HG03039 (cell line): ENCODE results near the gene DNAJB9.
"Not testable (repeated sequence)": the region's sequence is repeated elsewhere in the genome, so short reads cannot be mapped to it uniquely, and the experiment has no call there.

Source experiments
- ATAC-seq: cut with Tn5 transposase; IDR thresholded peaks from one replicate; pipeline ENCODE4 v1.9.1; 2021; ENCODE audit warnings: mild to moderate bottlenecking, moderate library complexity; ENCODE audit not compliant: unreplicated experiment

The DNAJB9 gene

GRCh38 chr7:108569381-108570145 lies at the start of gene DNAJB9, which contains the start of gene THAP5:
Gene DNAJB9 (plus strand): TSS chr7:108569874. CDS start chr7:108571727, 1,853 bp downstream.
Gene THAP5 (minus strand): TSS chr7:108569706. CDS start chr7:108569569, 137 bp downstream.
- peak; percentile 95 for ATAC-seq

- ATAC-seq: no peak
Observed at GRCh38 chr7:108522780-108523179, 46.9 kb upstream of the DNAJB9 start.

DNA sequence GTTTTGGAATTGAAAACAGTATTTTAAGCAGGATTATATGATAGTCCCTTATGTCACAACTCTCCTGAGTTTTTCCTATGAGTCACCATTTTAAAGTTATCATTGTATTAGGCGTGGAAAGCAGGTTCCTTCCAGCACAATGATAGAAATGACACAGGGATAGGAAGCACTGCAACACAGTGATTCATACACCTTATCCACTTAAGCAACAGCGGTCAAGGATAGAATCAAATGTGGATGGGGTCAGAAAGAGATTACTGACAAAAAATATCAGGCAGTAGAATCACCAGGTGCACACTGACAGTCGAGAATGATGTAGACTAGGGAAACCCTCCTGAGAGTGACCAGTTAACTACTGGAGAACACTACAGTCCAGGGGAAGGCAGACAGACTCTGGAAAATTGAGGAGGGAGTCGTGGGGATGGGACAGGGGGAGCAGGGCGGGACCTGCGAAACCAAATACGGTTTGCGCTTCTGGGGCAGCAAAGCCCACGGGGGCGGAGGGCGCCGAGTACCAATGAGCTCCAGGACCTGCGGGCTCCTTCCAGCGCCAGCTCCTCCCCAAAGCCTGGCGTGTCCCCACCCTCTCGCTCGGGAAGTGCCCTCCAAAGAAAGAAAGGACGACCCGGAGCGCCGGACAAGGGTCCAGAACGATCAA lies 44.2 kb upstream of the DNAJB9 start:
- ATAC-seq: peak; percentile 48

GRCh38 chr7:108525985-108526767 lies 43.5 kb upstream of the DNAJB9 start, which contains the start of gene PNPLA8:
Gene PNPLA8 (minus strand): TSS chr7:108526135. CDS start chr7:108515491, 10,644 bp downstream.
- peak; percentile 88 for ATAC-seq

DNA sequence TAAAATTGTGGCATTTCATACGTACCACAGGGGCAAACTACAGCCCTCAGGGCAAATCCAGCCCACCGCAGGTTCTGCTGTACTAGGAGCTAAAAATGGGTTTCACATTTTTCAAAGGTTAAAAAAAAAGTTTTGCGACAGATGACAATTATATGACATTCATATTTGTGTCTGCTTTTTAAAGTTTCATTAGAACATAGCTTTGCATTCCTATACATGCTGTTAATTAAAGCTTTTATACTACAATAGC lies 43.0 kb upstream of the DNAJB9 start:
- ATAC-seq: no peak

- no peak for ATAC-seq
Observed at GRCh38 chr7:108528183-108528712, 41.4 kb upstream of the DNAJB9 start.

DNA sequence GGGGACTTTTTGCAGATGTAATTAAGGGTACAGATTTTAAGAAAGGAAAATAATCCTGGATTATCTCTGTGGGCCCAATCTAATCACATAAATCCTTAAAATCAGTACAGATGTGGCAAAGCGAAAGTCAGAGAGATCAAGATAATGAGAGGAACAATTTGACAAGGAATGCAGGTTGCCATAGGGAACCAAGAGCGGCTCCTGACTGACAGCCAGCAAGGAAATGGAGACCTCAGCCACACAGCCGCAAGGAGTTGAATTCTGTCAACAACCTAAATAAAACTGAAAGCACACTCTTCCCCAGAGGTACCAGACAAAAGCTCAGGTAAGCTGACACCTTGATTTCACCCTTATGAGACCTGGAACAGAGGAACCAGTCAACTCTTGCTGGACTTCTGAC lies 40.3 kb upstream of the DNAJB9 start:
- no peak for ATAC-seq

GRCh38 chr7:108533712-108534111 lies 36.0 kb upstream of the DNAJB9 start:
- ATAC-seq: no peak

GRCh38 chr7:108535257-108535656 lies 34.4 kb upstream of the DNAJB9 start:
- no peak for ATAC-seq

DNA sequence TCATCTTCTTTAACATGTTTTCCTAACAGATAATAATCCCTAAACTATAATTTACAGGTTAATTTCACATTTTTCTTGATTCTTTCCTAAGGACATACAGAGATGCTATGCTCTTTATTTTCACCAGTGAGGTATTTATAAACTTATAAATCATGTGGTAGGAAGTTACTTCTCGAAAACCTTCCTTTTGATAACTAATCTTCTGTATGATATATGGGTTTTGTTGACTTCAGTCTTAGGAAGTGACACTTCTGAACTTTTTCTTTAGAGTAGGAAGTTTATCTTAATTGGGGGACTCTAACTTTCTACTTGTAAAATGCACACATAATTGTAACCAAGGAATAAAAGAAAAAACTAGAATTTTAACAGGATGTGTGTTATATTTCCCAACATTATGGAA lies 33.9 kb upstream of the DNAJB9 start:
- no peak for ATAC-seq

DNA sequence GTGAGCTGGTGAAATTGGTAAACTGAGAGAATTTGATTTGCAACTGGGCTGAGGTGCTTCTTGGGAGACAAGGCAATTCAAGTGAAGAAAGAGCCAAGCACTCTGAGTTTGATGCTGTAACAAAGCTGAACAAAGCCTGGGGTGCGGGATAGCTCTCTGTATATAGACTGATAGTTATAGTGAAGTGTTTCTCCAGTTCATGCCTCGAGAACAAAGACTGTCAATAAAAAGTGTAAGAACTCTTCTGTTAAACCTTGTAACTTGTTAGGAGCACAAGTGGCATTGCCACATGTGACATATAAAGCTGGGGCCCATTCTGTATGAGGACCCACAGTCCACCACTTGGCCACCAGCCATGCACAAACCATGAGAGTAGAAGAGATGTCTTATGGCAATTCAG lies 32.4 kb upstream of the DNAJB9 start:
- no peak for ATAC-seq

- not testable (repeated sequence) for ATAC-seq
Observed at GRCh38 chr7:108538236-108538635, 31.4 kb upstream of the DNAJB9 start.

DNA sequence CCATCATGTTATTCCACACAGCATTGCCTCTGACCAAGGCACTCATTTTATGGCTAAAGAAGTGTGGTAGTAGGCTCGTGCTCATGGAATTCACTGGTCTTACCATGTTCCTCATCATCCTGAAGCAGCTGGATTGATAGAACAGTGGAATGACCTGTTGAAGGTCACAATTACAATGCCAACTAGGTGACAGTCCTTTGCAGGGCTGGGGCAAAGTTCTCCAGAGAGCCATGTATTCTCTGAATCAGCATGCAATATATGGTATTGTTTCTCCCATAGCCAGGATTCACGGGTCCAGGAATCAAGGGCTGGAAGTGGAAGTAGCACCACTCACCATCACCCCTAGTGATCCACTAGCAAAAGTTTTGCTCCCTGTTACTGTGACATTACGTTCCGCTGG lies 31.0 kb upstream of the DNAJB9 start:
- not testable (repeated sequence) for ATAC-seq

DNA sequence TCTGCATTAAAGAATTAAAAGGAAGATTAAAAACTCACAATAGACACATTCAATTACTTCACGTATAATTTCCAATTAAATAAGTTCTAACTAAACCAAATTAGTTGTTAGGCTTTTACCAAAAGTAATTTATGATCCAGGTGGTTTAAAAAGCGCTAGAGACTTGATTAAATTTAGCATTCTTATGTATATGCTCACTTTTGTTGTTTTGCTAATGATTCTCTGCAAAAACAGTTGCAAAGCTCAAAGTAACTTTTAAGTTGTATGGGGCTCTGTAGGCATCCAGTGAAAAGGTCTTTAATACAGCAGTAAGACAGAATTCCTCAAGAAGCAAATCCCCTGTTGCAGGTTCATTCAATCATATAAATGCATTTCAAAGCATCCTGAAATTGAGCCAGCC lies 28.2 kb upstream of the DNAJB9 start:
- no peak for ATAC-seq

DNA sequence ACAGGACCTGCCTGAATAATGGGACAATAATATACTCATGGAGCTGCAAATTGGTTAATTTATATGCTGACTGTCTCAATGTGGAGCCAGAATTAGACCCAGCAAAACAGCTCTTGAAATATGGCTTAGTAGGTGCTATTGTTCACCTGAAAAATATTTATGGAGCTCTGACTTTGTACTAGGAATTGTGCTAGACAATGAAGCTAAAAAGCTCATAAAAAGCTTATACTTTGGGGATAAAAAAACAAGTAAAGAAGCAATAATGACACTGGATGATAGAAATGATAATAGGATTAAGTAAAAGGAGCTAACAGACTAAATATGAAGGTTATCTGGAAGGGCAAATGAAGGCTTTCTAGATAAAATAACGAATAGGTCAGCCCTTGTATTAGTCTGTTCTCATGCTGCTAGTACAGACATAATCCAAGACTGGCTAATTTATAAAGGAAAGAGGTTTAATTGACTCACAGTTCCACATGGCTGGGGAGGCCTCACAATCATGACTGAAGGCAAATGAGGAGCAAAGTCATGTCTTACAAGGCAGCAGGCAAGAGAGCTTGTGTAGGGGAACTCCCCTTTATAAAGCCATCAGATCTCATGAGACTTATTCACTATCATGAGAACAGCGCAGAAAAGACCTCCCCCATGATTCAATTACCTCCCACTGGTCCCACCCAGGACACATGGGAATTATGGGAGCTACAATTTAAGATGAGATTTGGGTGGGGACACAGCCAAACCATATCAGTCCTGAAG lies 21.4 kb upstream of the DNAJB9 start:
- not testable (repeated sequence) for ATAC-seq

DNA sequence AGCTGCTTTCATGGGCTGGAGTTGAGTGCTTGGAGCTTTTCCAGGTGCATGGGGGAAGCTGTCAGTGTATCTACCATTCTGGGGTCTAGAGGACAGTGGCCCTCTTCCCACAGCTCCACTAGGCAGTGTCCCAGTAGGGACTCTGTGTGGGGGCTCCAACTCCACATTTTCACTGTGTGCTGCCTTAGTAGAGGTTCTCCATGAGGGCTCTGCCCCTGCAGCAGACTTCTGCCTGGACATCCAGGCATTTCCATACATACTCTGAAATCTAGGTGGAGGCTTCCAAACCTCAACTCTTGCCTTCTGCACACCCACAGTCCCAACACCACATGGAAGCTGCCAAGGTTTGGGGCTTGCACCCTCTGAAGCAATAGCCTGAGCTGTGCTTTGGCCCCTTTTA lies 13.0 kb upstream of the DNAJB9 start:
- ATAC-seq: not testable (repeated sequence)

- ATAC-seq: no peak
Observed at GRCh38 chr7:108557191-108557590, 12.5 kb upstream of the DNAJB9 start.

DNA sequence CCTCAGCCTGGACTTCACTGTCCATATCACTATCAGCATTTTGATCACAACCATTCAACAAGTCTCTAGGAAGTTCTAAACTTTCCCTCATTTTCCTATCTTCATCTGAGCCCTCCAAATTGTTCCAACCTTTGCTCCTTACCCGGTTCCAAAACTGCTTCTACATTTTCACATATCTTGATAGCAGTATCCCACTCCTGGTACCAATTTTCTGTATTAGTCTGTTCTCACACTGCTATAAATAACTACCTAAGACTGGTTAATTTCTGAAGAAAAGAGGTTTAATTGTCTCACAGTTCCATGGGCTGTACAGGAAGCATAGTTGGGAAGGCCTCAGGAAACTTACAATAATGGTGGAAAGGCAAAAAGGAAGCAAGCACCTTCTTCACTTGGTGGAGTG lies 12.1 kb upstream of the DNAJB9 start:
- no peak for ATAC-seq

DNA sequence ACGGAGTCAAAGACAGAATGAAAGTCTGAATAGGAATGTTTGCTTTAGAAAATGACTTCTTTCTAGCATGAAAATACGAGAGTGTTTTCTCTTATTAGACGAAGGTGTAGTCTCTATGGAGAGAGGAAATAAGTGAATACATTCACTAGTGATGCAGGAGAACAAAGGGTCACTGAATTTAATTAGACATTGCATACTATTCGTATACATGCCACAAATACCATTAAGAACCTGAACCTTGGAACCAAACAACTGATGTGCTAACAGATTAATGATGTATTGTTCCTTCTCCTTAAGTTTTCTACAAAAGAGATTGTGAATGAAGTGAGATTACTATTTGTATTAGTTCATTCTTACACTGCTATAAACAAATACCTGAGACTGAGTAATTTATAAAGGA lies 10.4 kb upstream of the DNAJB9 start:
- ATAC-seq: no peak

DNA sequence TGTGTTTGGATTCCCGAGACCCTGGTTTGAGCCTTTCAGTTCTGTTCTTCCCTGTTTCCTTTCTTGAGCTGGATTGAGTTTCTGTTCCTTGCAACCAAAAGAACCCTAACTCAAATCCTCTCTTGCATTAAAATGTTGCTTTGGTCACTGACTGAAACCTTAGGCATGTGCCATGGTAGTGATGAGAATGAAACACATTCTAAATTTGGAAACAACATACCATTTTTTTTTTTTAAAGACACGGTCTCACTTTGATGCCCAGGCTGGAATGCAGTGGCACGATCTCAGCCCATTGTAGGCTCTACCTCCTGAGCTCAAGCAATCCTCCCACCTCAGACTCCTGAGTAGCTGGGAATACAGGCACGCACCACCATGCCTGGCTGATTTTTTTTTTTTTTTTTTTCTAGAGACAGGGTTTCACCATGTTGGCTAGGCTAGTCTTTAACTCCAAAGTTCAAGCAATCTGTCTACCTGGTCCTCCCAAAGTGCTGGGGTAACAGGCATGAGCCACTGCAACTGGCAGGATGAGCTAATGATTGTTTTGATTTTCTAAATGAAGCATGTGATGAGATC lies 8.5 kb upstream of the DNAJB9 start:
- no peak for ATAC-seq
